Activated CD8-positive, alpha-beta memory T cell treated with anti-CD3 and anti-CD28 coated beads for 4 hours (primary cell): ENCODE results near the gene ARHGEF37.
"Not testable (repeated sequence)": the region's sequence is repeated elsewhere in the genome, so short reads cannot be mapped to it uniquely, and the experiment has no call there.

Experiments
- DNase-seq, 2 donors: peaks; one replicate each; pipeline ENCODE4 v3.0.0-alpha.2; 2020; ENCODE audit warnings: low read depth in 2 of 2

ARHGEF37 gene

GRCh38 chr5:149648464-149649393, 67.4 kb downstream of the ARHGEF37 start:
- not testable (repeated sequence) for DNase-seq

- not testable (repeated sequence) for DNase-seq
Observed at GRCh38 chr5:149649730-149650129, 68.4 kb downstream of the ARHGEF37 start.

- no peak for DNase-seq
Observed at GRCh38 chr5:149651686-149652085, 70.4 kb downstream of the ARHGEF37 start.

GRCh38 chr5:149652697-149653096, 71.4 kb downstream of the ARHGEF37 start:
- no peak for DNase-seq

GRCh38 chr5:149654231-149654630, 72.9 kb downstream of the ARHGEF37 start:
- no peak for DNase-seq

- no peak for DNase-seq
Observed at GRCh38 chr5:149654883-149655505, 73.7 kb downstream of the ARHGEF37 start.

- no peak for DNase-seq
Observed at GRCh38 chr5:149656576-149657182, 75.4 kb downstream of the ARHGEF37 start.

- no peak for DNase-seq
Observed at GRCh38 chr5:149657324-149657723, 76.0 kb downstream of the ARHGEF37 start.

- DNase-seq = no peak
Observed at GRCh38 chr5:149658299-149658698, 77.0 kb downstream of the ARHGEF37 start.

GRCh38 chr5:149664083-149664482, 82.8 kb downstream of the ARHGEF37 start:
- DNase-seq = no peak

- no peak for DNase-seq
Observed at GRCh38 chr5:149664666-149665415, 83.5 kb downstream of the ARHGEF37 start.

- no peak for DNase-seq
Observed at GRCh38 chr5:149665416-149666175, 84.3 kb downstream of the ARHGEF37 start.

GRCh38 chr5:149666212-149666852, 85.0 kb downstream of the ARHGEF37 start:
- no peak for DNase-seq

- DNase-seq = no peak
Observed at GRCh38 chr5:149667084-149667828, 86.0 kb downstream of the ARHGEF37 start.

GRCh38 chr5:149667829-149668330, 86.6 kb downstream of the ARHGEF37 start:
- DNase-seq = no peak

GRCh38 chr5:149669273-149669672, 88.0 kb downstream of the ARHGEF37 start:
- not testable (repeated sequence) for DNase-seq

GRCh38 chr5:149671544-149671943, 90.2 kb downstream of the ARHGEF37 start:
- no peak for DNase-seq

- no peak for DNase-seq
Observed at GRCh38 chr5:149672701-149673476, 91.6 kb downstream of the ARHGEF37 start.

GRCh38 chr5:149674686-149675085, 93.4 kb downstream of the ARHGEF37 start:
- DNase-seq = no peak
